Adipose tissue (tissue), 3 donors: ENCODE results near the gene PLEKHG4. TPM values are rescaled to one million over a fixed set of nuclear protein-coding genes. Genes with fewer than 3 reads are reported as not detected.

ENCODE experiments used
- H3K27ac ChIP-seq: one replicate; pipeline ENCODE4 v1.5.1; 2013; ENCODE audit warnings: low read depth, low read length
- WGBS, 3 donors: extraction: QIAGEN DNeasy Blood & Tissue Kit; methylation state at CpG; one replicate each; pipeline ENCODE4 v1.1.7; 2013; 5-methylcytosine and 5-hydroxymethylcytosine counted together
- polyA plus RNA-seq, 3 donors: library from polyadenylated mRNA; stranded (reverse); fragments of 200-250 nt; gene quantifications; one replicate each; pipeline ENCODE4 v1.2.3, GENCODE V29; 2013
- donor health status: healthy with polysubstance abuse.
- donor health status: Bipolar disorder and iron deficiency.
- donor health status: healthy.

PLEKHG4 gene
- polyA plus RNA-seq, 3 donors: 5.6 to 12.6 (median 11.6) TPM

GRCh38 chr16:67244387-67245185 lies 34.7 kb upstream of the PLEKHG4 start:
- peak overlapping the region; percentile 67 for H3K27ac ChIP-seq
- WGBS, 3 donors: 11 to 59% (median 12%) methylated on average over 5 of the region's 5 CpGs

GRCh38 chr16:67245186-67245585 lies 34.1 kb upstream of the PLEKHG4 start:
- 53 to 78% (median 57%) methylated on average over 4 of the region's 4 CpGs for WGBS, 3 donors
- H3K27ac ChIP-seq: peak overlapping the region; percentile 61

- 13 to 14% (median 14%) methylated on average over 8 of the region's 8 CpGs for WGBS, 3 donors
- no peak overlapping the region for H3K27ac ChIP-seq
Observed at GRCh38 chr16:67245674-67246080, 33.7 kb upstream of the PLEKHG4 start.

GRCh38 chr16:67246081-67246755 lies 33.1 kb upstream of the PLEKHG4 start:
- 0 to 2% (median 1%) methylated on average over 42 to 48 of the region's 48 CpGs for WGBS, 3 donors
- no peak overlapping the region for H3K27ac ChIP-seq

GRCh38 chr16:67246756-67247191 lies 32.6 kb upstream of the PLEKHG4 start:
- no peak overlapping the region for H3K27ac ChIP-seq
- WGBS, 3 donors: 0 to 1% (median 1%) methylated on average over 25 to 26 of the region's 26 CpGs

- WGBS, 3 donors: 0% methylated on average over 56 to 60 of the region's 60 CpGs
- no peak within 1 kb of the TSS for H3K27ac ChIP-seq
Observed at GRCh38 chr16:67247192-67248072, 31.9 kb upstream of the PLEKHG4 start, which contains the start of gene FHOD1. TSS of gene FHOD1 (minus strand) at chr16:67247481. CDS start at chr16:67247410, 71 bp downstream.

GRCh38 chr16:67248073-67248400 lies 31.3 kb upstream of the PLEKHG4 start:
- no peak overlapping the region for H3K27ac ChIP-seq
- WGBS, 3 donors: 5 to 10% (median 6%) methylated on average over 7 of the region's 7 CpGs

GRCh38 chr16:67248401-67249177 lies 30.7 kb upstream of the PLEKHG4 start, which contains the start of gene SLC9A5:
TSS of gene SLC9A5 (plus strand) at chr16:67248979. CDS start at chr16:67249015, 36 bp downstream.
- 1% methylated on average over 71 to 75 of the region's 75 CpGs for WGBS, 3 donors

GRCh38 chr16:67249178-67250044 lies 29.9 kb upstream of the PLEKHG4 start:
- no peak overlapping the region for H3K27ac ChIP-seq
- 21 to 27% (median 22%) methylated on average over 22 of the region's 22 CpGs for WGBS, 3 donors

More at GRCh38 chr16:67248401-67249177, 30.7 kb upstream of the PLEKHG4 start, which contains the start of gene SLC9A5:
- H3K27ac ChIP-seq: no peak within 1 kb of the TSS

GRCh38 chr16:67250045-67250327 lies 29.3 kb upstream of the PLEKHG4 start:
- WGBS, 3 donors: 62 to 76% (median 74%) methylated on average over 4 of the region's 4 CpGs
- H3K27ac ChIP-seq: no peak overlapping the region

- 86 to 87% (median 87%) methylated on average over 4 of the region's 4 CpGs for whole genome bisulfite sequencing, 3 donors
- H3K27ac ChIP-seq: no peak overlapping the region
Observed at GRCh38 chr16:67252609-67253497, 26.5 kb upstream of the PLEKHG4 start.

- WGBS, 3 donors: 85 to 92% (median 92%) methylated on average over 18 of the region's 18 CpGs
- no peak overlapping the region for H3K27ac ChIP-seq
Observed at GRCh38 chr16:67254801-67255552, 24.4 kb upstream of the PLEKHG4 start.

- no peak overlapping the region for H3K27ac ChIP-seq
- WGBS, 3 donors: 92 to 93% (median 92%) methylated on average over 17 of the region's 17 CpGs
Observed at GRCh38 chr16:67255553-67256221, 23.6 kb upstream of the PLEKHG4 start.

- 83 to 97% (median 95%) methylated on average over 11 of the region's 11 CpGs for WGBS, 3 donors
- no peak overlapping the region for H3K27ac ChIP-seq
Observed at GRCh38 chr16:67256701-67257230, 22.6 kb upstream of the PLEKHG4 start.
